Right lobe of liver (tissue), 6 donors: Measurements from ENCODE around the gene USP8. TPM values are rescaled to one million over a fixed set of nuclear protein-coding genes. Genes with fewer than 3 reads are reported as not detected.
"Not testable (repeated sequence)": the region's sequence is repeated elsewhere in the genome, so short reads cannot be mapped to it uniquely, and the experiment has no call there.

Source experiments
- ATAC-seq, 4 donors: fragments of 200-7000 bp; cut with Tn5 transposase; one replicate each; pipeline ENCODE4 v1.9.1; 2020; ENCODE audit warnings: mild to moderate bottlenecking in 4 of 4, moderate library complexity in 4 of 4
- DNase-seq, 3 donors: peaks; one replicate each; pipeline ENCODE4 v3.0.0-alpha.2; 2020
- H3K27ac ChIP-seq, 3 donors: fragments of 200-600 bp; one replicate each; pipeline ENCODE4 v1.8.0; 2022
- H3K27me3 ChIP-seq, 2 donors: fragments of 200-600 bp; one replicate each; pipeline ENCODE4 v1.8.0; 2022
- H3K36me3 ChIP-seq, 4 donors: fragments of 200-600 bp; sonication (generic) in 1 of 4; one replicate each; pipeline versions ENCODE4 v1.5.1 to v1.8.0; 2017 to 2022; ENCODE audit warnings: control low read depth in 1 of 4
- H3K4me1 ChIP-seq, 4 donors: fragments of 200-600 bp; sonication (generic) in 1 of 4; one replicate each; pipeline versions ENCODE4 v1.5.1 to v1.8.0; 2017 to 2022; ENCODE audit warnings: control low read depth in 1 of 4
- H3K4me3 ChIP-seq, 3 donors: fragments of 200-600 bp; one replicate each; pipeline ENCODE4 v1.8.0; 2022
- H3K9me3 ChIP-seq, 4 donors: fragments of 200-600 bp; sonication (generic) in 1 of 4; one replicate each; pipeline versions ENCODE4 v1.5.1 to v1.8.0; 2017 to 2022; ENCODE audit warnings: control low read depth in 1 of 4
- CTCF ChIP-seq, 4 donors: fragments of 200-600 bp in 3 of 4; fragments of 450-650 bp in 1 of 4; IDR thresholded peaks; one replicate each; pipeline versions ENCODE4 v1.5.1 to v1.8.0; 2016 to 2022; ENCODE audit warnings: antibody characterized with exemption in 4 of 4, mild to moderate bottlenecking in 2 of 4
- POLR2A ChIP-seq: fragments of 450-650 bp; IDR thresholded peaks from one replicate; pipeline ENCODE4 v1.6.1; 2017; ENCODE audit warnings: antibody characterized with exemption, mild to moderate bottlenecking
- WGBS: methylation state at CpG from one replicate; pipeline ENCODE4 v1.1.6; 2018; ENCODE audit warnings: low coverage, low lambda C conversion rate; ENCODE audit not compliant: insufficient coverage; ENCODE audit errors: missing lambda C conversion rate; 5-methylcytosine and 5-hydroxymethylcytosine counted together
- intact Hi-C, 2 donors: fragments of 100-400 bp; cut with DNase I; formaldehyde crosslinking; loops; one replicate each; pipeline versions ENCODE4 v1.11.2 to v1.14.1; 2022
- total RNA-seq, 6 experiments: library from RNA; depleted of rRNA in 2 of 6; stranded (reverse); fragments of >200 nt in 2 of 6; fragmentation: NEBNext Ultra II Directional in 3 of 6; extraction: Animal tissue kit (Norgen Biotek cat#: 25700) in 3 of 6; gene quantifications; one replicate each; pipeline versions ENCODE4 v1.1.0 to v1.2.4, GENCODE V29; 2016 to 2023
- donor health status: DM: no; HTN: yes; CAD: no.
- donor health status: DM: no; HTN: no; CAD: no.
- donor health status: DM: no; HTN: no; CAD: no.
- donor health status: DM: no; HTN: yes; CAD: no.
- donor health status: DM: no; HTN: yes; CAD: no.

The USP8 gene
- total RNA-seq, 6 experiments from 2014 or later = 26.0 to 38.7 (median 34.6) TPM

- DNase-seq (no peak), ATAC-seq (no peak)
- no peak for TF ChIP-seq POLR2A
- no peak for TF ChIP-seq CTCF (IDR thresholded peaks at IDR 0.05)
- Histone ChIP-seq H3K27ac (no peak overlapping the region), H3K4me1 (peaks cover 0 to 5% (median 0%) of the 10 kb centered on the region in 4 donors), H3K27me3 (no peaks in the 10 kb centered on the region), H3K4me3 (no peak overlapping the region), H3K36me3 (no peaks in the 10 kb centered on the region), H3K9me3 (no peaks in the 10 kb centered on the region)
- intact Hi-C loops = no loop called here
- 47% methylated on average over 1 of the region's 1 CpG for WGBS
Observed at GRCh38 chr15:50380089-50380488, 44.1 kb upstream of the USP8 start.

GRCh38 chr15:50381438-50381837 lies 42.8 kb upstream of the USP8 start:
- Histone ChIP-seq H3K4me3 (no peak overlapping the region), H3K27me3 (no peaks in the 10 kb centered on the region), H3K36me3 (no peaks in the 10 kb centered on the region), H3K27ac (no peak overlapping the region), H3K9me3 (no peaks in the 10 kb centered on the region), H3K4me1 (peaks cover 0 to 5% (median 0%) of the 10 kb centered on the region in 4 donors)
- intact Hi-C loops = no loop called here
- no peak for DNase-seq
- no peak for TF ChIP-seq CTCF (IDR thresholded peaks at IDR 0.05)
- WGBS = 62% methylated on average over 1 of the region's 1 CpG
- no peak for ATAC-seq

GRCh38 chr15:50382408-50382807 lies 41.8 kb upstream of the USP8 start:
- 74% methylated on average over 5 of the region's 5 CpGs for WGBS
- H3K4me3 ChIP-seq, intact Hi-C loops, H3K4me1 ChIP-seq, H3K36me3 ChIP-seq, DNase-seq, ATAC-seq, H3K27ac ChIP-seq, H3K27me3 ChIP-seq, H3K9me3 ChIP-seq: not testable (repeated sequence)

- Histone ChIP-seq H3K4me1 (no peaks in the 10 kb centered on the region), H3K9me3 (no peaks in the 10 kb centered on the region), H3K27ac (no peak overlapping the region), H3K4me3 (no peak overlapping the region), H3K27me3 (no peaks in the 10 kb centered on the region), H3K36me3 (no peaks in the 10 kb centered on the region)
- no peak for TF ChIP-seq CTCF (IDR thresholded peaks at IDR 0.05)
- TF ChIP-seq POLR2A = no peak
- ATAC-seq = peak in 2 of 4 donors; percentile 27 to 41
- no peak for DNase-seq
- 53% methylated on average over 4 of the region's 4 CpGs for WGBS
- intact Hi-C loops = no loop called here
Observed at GRCh38 chr15:50390554-50391264, 33.5 kb upstream of the USP8 start.

GRCh38 chr15:50391561-50391960 lies 32.6 kb upstream of the USP8 start:
- H3K9me3 ChIP-seq, H3K4me1 ChIP-seq, H3K27ac ChIP-seq, intact Hi-C loops, ATAC-seq, H3K4me3 ChIP-seq, H3K36me3 ChIP-seq, DNase-seq, H3K27me3 ChIP-seq: not testable (repeated sequence)
- 71% methylated on average over 4 of the region's 4 CpGs for WGBS
